Activated CD4-positive, alpha-beta T cell treated with anti-CD3 and anti-CD28 coated beads, Interleukin-2, Interleukin-6, amounts not matched to agents 100 ng/mL and 50 ng/mL, durations not matched to agents 16 hours and 8 hours (primary cell): ENCODE data around the gene APBA2.
"Not testable (repeated sequence)": the region's sequence is repeated elsewhere in the genome, so short reads cannot be mapped to it uniquely, and the experiment has no call there.

Experiments used
- DNase-seq: peaks from one replicate; pipeline ENCODE4 v3.0.0-alpha.2; 2020

The APBA2 gene

GRCh38 chr15:28885630-28886430, at the start of gene APBA2:
TSS of gene APBA2 (plus strand) at chr15:28885974. CDS start at chr15:29053885, 167,911 bp downstream.
- peak; percentile 23 for DNase-seq

GRCh38 chr15:28840285-28840684, 45.5 kb upstream of the APBA2 start:
- DNase-seq = not testable (repeated sequence)

- not testable (repeated sequence) for DNase-seq
Measured at GRCh38 chr15:28842210-28842609, 43.6 kb upstream of the APBA2 start.

- DNase-seq = not testable (repeated sequence)
Measured at GRCh38 chr15:28843520-28843919, 42.3 kb upstream of the APBA2 start.

GRCh38 chr15:28844147-28844546, 41.6 kb upstream of the APBA2 start:
- not testable (repeated sequence) for DNase-seq

GRCh38 chr15:28847247-28847646, 38.5 kb upstream of the APBA2 start:
- peak; percentile 24 for DNase-seq

GRCh38 chr15:28847959-28848358, 37.8 kb upstream of the APBA2 start:
- not testable (repeated sequence) for DNase-seq

- DNase-seq = not testable (repeated sequence)
Measured at GRCh38 chr15:28848521-28848920, 37.3 kb upstream of the APBA2 start, which contains the start of gene GOLGA6L7. TSS of gene GOLGA6L7 (minus strand) at chr15:28848644. CDS start at chr15:28848549, 95 bp downstream.

GRCh38 chr15:28849271-28849670, 36.5 kb upstream of the APBA2 start:
- not testable (repeated sequence) for DNase-seq

- not testable (repeated sequence) for DNase-seq
Measured at GRCh38 chr15:28849766-28850165, 36.0 kb upstream of the APBA2 start.

GRCh38 chr15:28853654-28854053, 32.1 kb upstream of the APBA2 start:
- not testable (repeated sequence) for DNase-seq

- DNase-seq = not testable (repeated sequence)
Measured at GRCh38 chr15:28854578-28854977, 31.2 kb upstream of the APBA2 start.

GRCh38 chr15:28861031-28861534, 24.7 kb upstream of the APBA2 start:
- DNase-seq = no peak

GRCh38 chr15:28861589-28862293, 24.0 kb upstream of the APBA2 start:
- DNase-seq = not testable (repeated sequence)

- DNase-seq = no peak
Measured at GRCh38 chr15:28868744-28869345, 16.9 kb upstream of the APBA2 start.

- no peak for DNase-seq
Measured at GRCh38 chr15:28871168-28871567, 14.6 kb upstream of the APBA2 start.

- no peak for DNase-seq
Measured at GRCh38 chr15:28873006-28873405, 12.8 kb upstream of the APBA2 start.

- DNase-seq = no peak
Measured at GRCh38 chr15:28873585-28874190, 12.1 kb upstream of the APBA2 start.

GRCh38 chr15:28875461-28876000, 10.2 kb upstream of the APBA2 start:
- no peak for DNase-seq

GRCh38 chr15:28876131-28876844, 9.5 kb upstream of the APBA2 start:
- no peak for DNase-seq

- DNase-seq = no peak
Measured at GRCh38 chr15:28876845-28877185, 9.0 kb upstream of the APBA2 start.

GRCh38 chr15:28878209-28878608, 7.6 kb upstream of the APBA2 start:
- no peak for DNase-seq
